B cell (primary cell): ENCODE measurements around the gene HTR3E. TPM values are rescaled to one million over a fixed set of nuclear protein-coding genes. Genes with fewer than 3 reads are reported as not detected.

Source experiments
- ATAC-seq: fragments of 200-7000 bp; cut with Tn5 transposase; one replicate; pipeline ENCODE4 v1.10.0; 2021; ENCODE audit warnings: low read depth, mild to moderate bottlenecking, moderate number of reproducible peaks, moderate library complexity
- CTCF ChIA-PET: fragments of 350-600 bp; sonication (Branson Sonifier 250); formaldehyde crosslinking; loops from one replicate; lab custom pipeline; 2021; ENCODE audit warnings: antibody characterized with exemption, inconsistent platforms; lab: Charles Lee
- POLR2A ChIA-PET: fragments of 350-600 bp; sonication (Branson Sonifier 250); formaldehyde crosslinking; loops from one replicate; lab custom pipeline; 2021; ENCODE audit warnings: antibody characterized with exemption; lab: Charles Lee
- DNase-seq: peaks from one replicate; pipeline ENCODE4 v3.0.0; 2013
- H2AFZ ChIP-seq: 2 replicates; pipeline ENCODE4 v1.6.1; 2012; ENCODE audit warnings: mild to moderate bottlenecking, low read depth, low read length; ENCODE audit not compliant: insufficient read depth, poor library complexity, severe bottlenecking
- H3K27ac ChIP-seq, 2 donors: 1 replicate in 1 of 2; 2 replicates in 1 of 2; pipeline ENCODE4 v1.5.1; 2012 to 2013; ENCODE audit warnings: low read length in 2 of 2, mild to moderate bottlenecking in 2 of 2, moderate library complexity in 1 of 2
- H3K27me3 ChIP-seq, 4 experiments: fragments of 200-600 bp in 1 of 4; sonication (generic) in 1 of 4; replicated peaks in 1 of 4; 1 replicate in 2 of 4; 2 replicates in 2 of 4; pipeline versions ENCODE4 v1.6.1 to v1.7.0; 2013 to 2016; ENCODE audit warnings: low read length in 3 of 4, mild to moderate bottlenecking in 2 of 4, mixed read lengths in 1 of 4, moderate library complexity in 1 of 4; ENCODE audit not compliant: insufficient read depth in 4 of 4, control insufficient read depth in 3 of 4; ENCODE audit errors: control extremely low read depth in 1 of 4
- H3K36me3 ChIP-seq, 2 experiments: replicated peaks in 1 of 2; 1 replicate in 1 of 2; 2 replicates in 1 of 2; pipeline versions ENCODE4 v1.6.1 to v1.7.1; 2013; ENCODE audit warnings: low read length in 1 of 2; ENCODE audit not compliant: insufficient read depth in 2 of 2, control insufficient read depth in 1 of 2; ENCODE audit errors: control extremely low read depth in 1 of 2, extremely low read depth in 1 of 2
- H3K4me1 ChIP-seq, 2 donors: fragments of 200-600 bp in 1 of 2; sonication (generic) in 1 of 2; 1 replicate in 1 of 2; 2 replicates in 1 of 2; pipeline versions ENCODE4 v1.5.1 to v1.6.1; 2013 to 2017; ENCODE audit warnings: low read length in 2 of 2; ENCODE audit not compliant: control insufficient read depth in 2 of 2, insufficient read depth in 2 of 2
- H3K4me2 ChIP-seq: replicated peaks from 2 replicates; pipeline ENCODE3; 2012; ENCODE audit warnings: mild to moderate bottlenecking, low read depth, low read length; ENCODE audit not compliant: poor library complexity, severe bottlenecking
- H3K4me3 ChIP-seq, 5 experiments: fragments of 200-600 bp in 1 of 5; sonication (generic) in 1 of 5; 1 replicate in 3 of 5; 2 replicates in 2 of 5; pipeline versions ENCODE4 v1.5.1 to v1.7.0; 2011 to 2016; ENCODE audit warnings: low read length in 4 of 5, mild to moderate bottlenecking in 4 of 5, low read depth in 2 of 5, control low read depth in 1 of 5, moderate library complexity in 1 of 5; ENCODE audit not compliant: insufficient read depth in 1 of 5; ENCODE audit errors: control extremely low read depth in 1 of 5, extremely low read depth in 1 of 5
- H3K79me2 ChIP-seq: fragments of 200-600 bp; sonication (generic); one replicate; pipeline ENCODE4 v1.6.0; 2016; ENCODE audit warnings: low read length; ENCODE audit not compliant: control insufficient read depth, insufficient read depth
- H3K9ac ChIP-seq: fragments of 200-600 bp; sonication (generic); 2 replicates; pipeline ENCODE4 v1.6.1; 2017; ENCODE audit warnings: mild to moderate bottlenecking, low read length, moderate library complexity
- H3K9me3 ChIP-seq, 3 donors: one replicate each; pipeline versions ENCODE4 v1.6.1 to v1.7.1; 2013; ENCODE audit warnings: low read length in 2 of 3; ENCODE audit not compliant: control insufficient read depth in 2 of 3, insufficient read depth in 1 of 3; ENCODE audit errors: control extremely low read depth in 1 of 3
- H4K20me1 ChIP-seq: 2 replicates; pipeline ENCODE4 v1.6.0; 2012; ENCODE audit warnings: mild to moderate bottlenecking, low read length; ENCODE audit not compliant: insufficient read depth, control insufficient read depth, poor library complexity, severe bottlenecking
- H3K27ac Mint-ChIP-seq: one replicate; pipeline ENCODE4 v1.8.0; 2021; ENCODE audit warnings: mixed read lengths
- H3K27me3 Mint-ChIP-seq: one replicate; pipeline ENCODE4 v1.8.0; 2021; ENCODE audit warnings: mixed read lengths
- H3K4me1 Mint-ChIP-seq: one replicate; pipeline ENCODE4 v1.8.0; 2021; ENCODE audit warnings: mixed read lengths
- H3K4me3 Mint-ChIP-seq: one replicate; pipeline ENCODE4 v1.8.0; 2021; ENCODE audit warnings: mixed read lengths
- H3K9me3 Mint-ChIP-seq: one replicate; pipeline ENCODE4 v1.8.0; 2022; ENCODE audit warnings: mixed read lengths; ENCODE audit not compliant: insufficient read depth
- EZH2 ChIP-seq: IDR thresholded peaks from 2 replicates; pipeline ENCODE4 v1.6.1; 2012; ENCODE audit warnings: borderline replicate concordance, low read depth, mild to moderate bottlenecking, moderate library complexity, low read length; ENCODE audit not compliant: insufficient read depth, poor library complexity, severe bottlenecking
- WGBS: methylation state at CpG from one replicate; pipeline ENCODE4 v1.1.5; 2013; ENCODE audit warnings: missing lambda C conversion rate; ENCODE audit not compliant: insufficient coverage; 5-methylcytosine and 5-hydroxymethylcytosine counted together
- intact Hi-C: fragments of 100-400 bp; cut with micrococcal nuclease; formaldehyde crosslinking; loops from one replicate; pipeline ENCODE4 v1.10.0; 2022
- polyA plus RNA-seq: library from polyadenylated mRNA; depleted of rRNA; stranded (reverse); fragments of >200 nt; gene quantifications from 2 replicates; pipeline ENCODE4 v1.2.3, GENCODE V29; 2012
- total RNA-seq, 2 donors: library from RNA; stranded (reverse); fragments of 120-200 nt in 1 of 2; gene quantifications; 1 replicate in 1 of 2; 2 replicates in 1 of 2; pipeline versions ENCODE4 v1.2.3 to v1.2.4, GENCODE V29; 2013 to 2022
- TF ChIP-seq, protein P1 (sequence below): fragments of 200-600 bp; IDR thresholded peaks from one replicate; pipeline ENCODE4 v1.8.0; 2022; ENCODE audit warnings: antibody characterized with exemption, mild to moderate bottlenecking

The HTR3E gene
- total and polyA plus RNA-seq, 2 donors (not counting 1 experiment from before 2014, with no cell fraction given) = not detected

DNA sequence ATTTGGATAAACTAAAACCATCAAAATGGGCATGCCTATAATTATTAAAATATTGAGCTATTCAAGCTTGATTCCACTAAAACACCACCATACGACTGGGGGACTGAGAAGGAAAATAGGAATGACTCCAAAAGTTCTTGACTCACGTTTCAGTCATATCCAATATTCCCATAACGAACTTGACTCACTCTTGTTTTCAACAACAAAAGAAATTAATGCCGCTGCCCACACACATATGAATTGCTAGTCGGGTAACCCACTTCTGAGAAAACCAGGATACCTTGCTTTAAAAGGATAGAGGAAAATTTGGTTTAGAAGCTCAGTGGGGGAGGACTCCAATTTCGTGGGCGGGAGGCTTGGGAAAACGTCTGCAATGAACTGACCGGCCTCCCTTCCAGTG, 38.8 kb upstream of the HTR3E start:
- Histone ChIP-seq H3K27ac (no peak overlapping the region), H3K27me3 (no peaks in the 10 kb centered on the region), H2AFZ (no peak overlapping the region), H3K36me3 (no peaks in the 10 kb centered on the region), H4K20me1 (no peaks in the 10 kb centered on the region), H3K9me3 (no peaks in the 10 kb centered on the region), H3K4me3 (no peak overlapping the region), H3K79me2 (no peaks in the 10 kb centered on the region), H3K9ac (no peak overlapping the region), H3K4me2 (no peak overlapping the region), H3K4me1 (no peaks in the 10 kb centered on the region)
- ChIA-PET CTCF (no interaction called here), POLR2A (no interaction called here)
- DNase-seq (no peak), ATAC-seq (no peak)
- no peaks in the 10 kb centered on the region for H3K9me3 Mint-ChIP-seq
- no peak overlapping the region for H3K27ac Mint-ChIP-seq
- WGBS = 97% methylated on average over 6 of the region's 9 CpGs
- TF ChIP-seq EZH2 = no peak
- TF ChIP-seq, protein P1, sequence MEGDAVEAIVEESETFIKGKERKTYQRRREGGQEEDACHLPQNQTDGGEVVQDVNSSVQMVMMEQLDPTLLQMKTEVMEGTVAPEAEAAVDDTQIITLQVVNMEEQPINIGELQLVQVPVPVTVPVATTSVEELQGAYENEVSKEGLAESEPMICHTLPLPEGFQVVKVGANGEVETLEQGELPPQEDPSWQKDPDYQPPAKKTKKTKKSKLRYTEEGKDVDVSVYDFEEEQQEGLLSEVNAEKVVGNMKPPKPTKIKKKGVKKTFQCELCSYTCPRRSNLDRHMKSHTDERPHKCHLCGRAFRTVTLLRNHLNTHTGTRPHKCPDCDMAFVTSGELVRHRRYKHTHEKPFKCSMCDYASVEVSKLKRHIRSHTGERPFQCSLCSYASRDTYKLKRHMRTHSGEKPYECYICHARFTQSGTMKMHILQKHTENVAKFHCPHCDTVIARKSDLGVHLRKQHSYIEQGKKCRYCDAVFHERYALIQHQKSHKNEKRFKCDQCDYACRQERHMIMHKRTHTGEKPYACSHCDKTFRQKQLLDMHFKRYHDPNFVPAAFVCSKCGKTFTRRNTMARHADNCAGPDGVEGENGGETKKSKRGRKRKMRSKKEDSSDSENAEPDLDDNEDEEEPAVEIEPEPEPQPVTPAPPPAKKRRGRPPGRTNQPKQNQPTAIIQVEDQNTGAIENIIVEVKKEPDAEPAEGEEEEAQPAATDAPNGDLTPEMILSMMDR = no peak
- no peaks in the 10 kb centered on the region for H3K4me1 Mint-ChIP-seq
- no peak overlapping the region for H3K4me3 Mint-ChIP-seq
- H3K27me3 Mint-ChIP-seq = peaks cover 32% of the 10 kb centered on the region
- intact Hi-C loops = no loop called here

DNA sequence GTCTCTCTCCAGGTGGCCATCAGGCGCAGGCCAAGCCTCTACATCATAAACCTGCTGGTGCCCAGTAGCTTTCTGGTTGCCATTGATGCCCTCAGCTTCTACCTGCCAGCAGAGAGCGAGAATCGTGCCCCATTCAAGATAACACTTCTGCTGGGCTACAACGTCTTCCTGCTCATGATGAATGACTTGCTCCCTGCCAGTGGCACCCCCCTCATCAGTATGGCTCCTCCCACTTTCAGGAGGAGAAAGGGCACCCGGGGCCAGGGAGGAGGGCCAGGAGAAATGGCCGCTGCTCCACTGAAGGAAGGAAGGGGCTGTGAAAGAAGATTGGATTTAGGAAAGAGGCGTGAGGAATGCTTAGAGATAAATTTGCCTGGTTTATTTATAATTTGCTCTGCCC, 37.4 kb upstream of the HTR3E start:
- 79% methylated on average over 5 of the region's 7 CpGs for WGBS
- ATAC-seq (no peak), DNase-seq (no peak)
- H4K20me1 ChIP-seq = no peaks in the 10 kb centered on the region
- Mint-ChIP-seq H3K4me1 (no peaks in the 10 kb centered on the region), H3K4me3 (no peak overlapping the region), H3K9me3 (no peaks in the 10 kb centered on the region), H3K27me3 (peaks cover 26% of the 10 kb centered on the region), H3K27ac (no peak overlapping the region)
- ChIA-PET POLR2A (no interaction called here), CTCF (no interaction called here)
- H3K79me2 ChIP-seq = no peaks in the 10 kb centered on the region
- H3K4me2 ChIP-seq = no peak overlapping the region
- H2AFZ ChIP-seq = no peak overlapping the region
- no peak overlapping the region for H3K4me3 ChIP-seq
- intact Hi-C loops = no loop called here
- H3K27ac ChIP-seq = no peak overlapping the region
- H3K4me1 ChIP-seq = no peaks in the 10 kb centered on the region
- no peaks in the 10 kb centered on the region for H3K36me3 ChIP-seq
- H3K9ac ChIP-seq = no peak overlapping the region
- no peaks in the 10 kb centered on the region for H3K27me3 ChIP-seq
- no peaks in the 10 kb centered on the region for H3K9me3 ChIP-seq
- TF ChIP-seq EZH2 = no peak
- TF ChIP-seq, protein P1 = no peak
